MCF 10A (cell line): ENCODE measurements around the gene ATP8B3. TPM values are rescaled to one million over a fixed set of nuclear protein-coding genes. Genes with fewer than 3 reads are reported as not detected.

Experiments used
- Bru-seq: library from RNA; stranded (reverse); fragments of 400-500 nt; gene quantifications from one replicate; lab custom pipeline; 2021; lab: Mats Ljungman, UMichigan
- BruChase-seq, 2 experiments: library from RNA; stranded (reverse); fragments of 400-500 nt; gene quantifications; one replicate each; lab custom pipeline; 2021; lab: Mats Ljungman, UMichigan
- BruUV-seq: library from RNA; stranded (reverse); fragments of 400-500 nt; replicated peaks from 2 replicates; lab custom pipeline; 2021; lab: Mats Ljungman, UMichigan
- CTCF ChIA-PET: fragments of 300-600 bp; sonication (Branson Sonifier 250); formaldehyde crosslinking; extraction: SDS; loops from one replicate; lab custom pipeline; 2021; ENCODE audit warnings: antibody characterized with exemption, inconsistent platforms; lab: Yijun Ruan, JAX
- POLR2A ChIA-PET: fragments of 300-600, 350-650 bp; sonication (Branson Sonifier 250); formaldehyde crosslinking; extraction: SDS; loops from one replicate; lab custom pipeline; 2020; ENCODE audit warnings: antibody characterized with exemption, inconsistent platforms; lab: Yijun Ruan, JAX
- DNase-seq: peaks from one replicate; pipeline ENCODE4 v3.0.0-alpha.2; 2018; ENCODE audit not compliant: unreplicated experiment
- H3K27ac Mint-ChIP-seq: one replicate; pipeline ENCODE4 v1.8.0; 2022; ENCODE audit warnings: mild to moderate bottlenecking, low read depth, mixed read lengths; ENCODE audit not compliant: unreplicated experiment
- H3K27me3 Mint-ChIP-seq: one replicate; pipeline ENCODE4 v1.8.0; 2022; ENCODE audit warnings: mixed read lengths; ENCODE audit not compliant: insufficient read depth, unreplicated experiment
- H3K36me3 Mint-ChIP-seq: one replicate; pipeline ENCODE4 v1.8.0; 2022; ENCODE audit warnings: mild to moderate bottlenecking, moderate library complexity, mixed read lengths; ENCODE audit not compliant: insufficient read depth, unreplicated experiment
- H3K4me1 Mint-ChIP-seq: one replicate; pipeline ENCODE4 v1.8.0; 2022; ENCODE audit warnings: mixed read lengths; ENCODE audit not compliant: insufficient read depth, unreplicated experiment
- H3K4me3 Mint-ChIP-seq: one replicate; pipeline ENCODE4 v1.8.0; 2022; ENCODE audit warnings: mild to moderate bottlenecking, moderate library complexity, mixed read lengths; ENCODE audit not compliant: unreplicated experiment
- H3K9me3 Mint-ChIP-seq: one replicate; pipeline ENCODE4 v1.8.0; 2022; ENCODE audit warnings: mixed read lengths; ENCODE audit not compliant: unreplicated experiment
- CTCF ChIP-seq: fragments of 200-600 bp; IDR thresholded peaks from one replicate; pipeline ENCODE4 v1.8.0; 2022; ENCODE audit warnings: antibody characterized with exemption, mild to moderate bottlenecking; ENCODE audit not compliant: unreplicated experiment
- intact Hi-C: fragments of 100-400 bp; cut with micrococcal nuclease; formaldehyde crosslinking; loops from 2 replicates; pipeline ENCODE4 v1.14.1; 2022
- long read RNA-seq: library from polyadenylated mRNA; stranded (forward); transcript quantifications from one replicate; pipeline ENCODE4 v2.0.0, GENCODE V29; 2022
- total RNA-seq: library from RNA; stranded (reverse); gene quantifications from 2 replicates; pipeline ENCODE4 v1.2.3, GENCODE V29; 2022

The ATP8B3 gene
- total RNA-seq (5.6 and 9.3 TPM in 2 replicates), Bru-seq, nascent RNA (percentile 24 among the genes with signal in this experiment), BruChase-seq, experiment 1, labeled RNA remaining after a 6-hour chase (percentile 33 among the genes with signal in this experiment), BruChase-seq, experiment 2, labeled RNA remaining after a 2-hour chase (percentile 30 among the genes with signal in this experiment)
- long read RNA-seq, partial matches to known transcripts, result 2 of 9 reads
- long read RNA-seq, other reads (novel, unspliced or antisense), result 5 of 9 reads

GRCh38 chr19:1811942-1812425 is at the start of gene ATP8B3:
Gene ATP8B3, minus strand, starts transcription at chr19:1812276. Its CDS starts 540 bp downstream, at chr19:1811736.
- POLR2A ChIA-PET, result interaction anchor here (0.9 to 1.4 kb wide), 3 partner anchors 14 to 63 kb away, joined by 3 to 5 read pairs (median 3); no protein-coding TSS in a partner anchor
- H3K4me3 Mint-ChIP-seq, result peak within 1 kb of the TSS; percentile 93
- intact Hi-C loops, result loop anchor here (1.0 kb wide), 1 partner anchor 140 kb away; no protein-coding TSS in a partner anchor

GRCh38 chr19:1861599-1862031 is 49.5 kb upstream of the ATP8B3 start:
- no TSS peak for BruUV-seq
- CTCF ChIA-PET, result no interaction called here
- no peaks in the 10 kb centered on the region for H3K27me3 Mint-ChIP-seq

More at GRCh38 chr19:1811942-1812425, at the start of gene ATP8B3:
- CTCF ChIA-PET, result no interaction called here
- Mint-ChIP-seq H3K4me1 (peaks cover 16% of the 10 kb centered on the region), H3K27ac (peak within 1 kb of the TSS; percentile 98), H3K9me3 (no peaks in the 10 kb centered on the region), H3K27me3 (no peaks in the 10 kb centered on the region), H3K36me3 (peaks cover 27% of the 10 kb centered on the region)
- DNase-seq, result no peak
- no peak for TF ChIP-seq CTCF
- no TSS peak for BruUV-seq

GRCh38 chr19:1860821-1861598 is 48.9 kb upstream of the ATP8B3 start:
- POLR2A ChIA-PET, result interaction anchor here (0.7 to 1.6 kb wide), 2 partner anchors 15 to 171 kb away, joined by 3 to 5 read pairs; no protein-coding TSS in a partner anchor
- H3K4me1 Mint-ChIP-seq, result peaks cover 5% of the 10 kb centered on the region
- DNase-seq, result peak; percentile 20

More at GRCh38 chr19:1861599-1862031, 49.5 kb upstream of the ATP8B3 start:
- Mint-ChIP-seq H3K27ac (peak overlapping the region; percentile 57), H3K9me3 (no peaks in the 10 kb centered on the region), H3K4me3 (peak overlapping the region; percentile 80), H3K36me3 (peaks cover 4% of the 10 kb centered on the region), H3K4me1 (peaks cover 5% of the 10 kb centered on the region)
- DNase-seq, result peak; percentile 34
- intact Hi-C loops, result no loop called here
- no peak for TF ChIP-seq CTCF
- POLR2A ChIA-PET, result no interaction called here

More at GRCh38 chr19:1860821-1861598, 48.9 kb upstream of the ATP8B3 start:
- intact Hi-C loops, result no loop called here
- no peak for TF ChIP-seq CTCF
- Mint-ChIP-seq H3K27me3 (no peaks in the 10 kb centered on the region), H3K27ac (peak overlapping the region; percentile 57), H3K4me3 (peak overlapping the region; percentile 80), H3K36me3 (peaks cover 4% of the 10 kb centered on the region), H3K9me3 (no peaks in the 10 kb centered on the region)
- no TSS peak for BruUV-seq
- CTCF ChIA-PET, result interaction anchor here (0.6 kb wide), 2 partner anchors 132 to 158 kb away, joined by 3 to 4 read pairs; no protein-coding TSS in a partner anchor
